Measurements from ENCODE around the gene C18orf32. TPM values are rescaled to one million over a fixed set of nuclear protein-coding genes. Genes with fewer than 3 reads are reported as not detected.
"Not testable (repeated sequence)": the region's sequence is repeated elsewhere in the genome, so short reads cannot be mapped to it uniquely, and the experiment has no call there.

C18orf32 gene
- total RNA-seq, 1 donor from 2014 or later, result 13.4 TPM

- no peak for DNase-seq
Measured at GRCh38 chr18:49467019-49467563, 19.9 kb downstream of the C18orf32 start.

- DNase-seq, result peak; percentile 58
Measured at GRCh38 chr18:49464718-49465598, 22.1 kb downstream of the C18orf32 start.

- DNase-seq, result no peak
Measured at GRCh38 chr18:49461602-49461977, 25.4 kb downstream of the C18orf32 start.

GRCh38 chr18:49460976-49461601 lies 25.9 kb downstream of the C18orf32 start:
- no peak for DNase-seq

GRCh38 chr18:49459404-49460171 lies 27.4 kb downstream of the C18orf32 start:
- DNase-seq, result peak; percentile 27

- no peak for DNase-seq
Measured at GRCh38 chr18:49457616-49458015, 29.4 kb downstream of the C18orf32 start.

- DNase-seq, result no peak
Measured at GRCh38 chr18:49456794-49457193, 30.2 kb downstream of the C18orf32 start.

GRCh38 chr18:49452534-49452933 lies 34.5 kb downstream of the C18orf32 start:
- DNase-seq, result not testable (repeated sequence)

- DNase-seq, result peak; percentile 89
Measured at GRCh38 chr18:49447810-49448745, 39.0 kb downstream of the C18orf32 start.

- no peak for DNase-seq
Measured at GRCh38 chr18:49446481-49446880, 40.6 kb downstream of the C18orf32 start.

GRCh38 chr18:49444581-49444980 lies 42.5 kb downstream of the C18orf32 start:
- no peak for DNase-seq

- DNase-seq, result no peak
Measured at GRCh38 chr18:49443837-49444236, 43.2 kb downstream of the C18orf32 start.

GRCh38 chr18:49441338-49441938 lies 45.6 kb downstream of the C18orf32 start:
- no peak for DNase-seq

GRCh38 chr18:49435170-49435569 lies 51.9 kb downstream of the C18orf32 start:
- DNase-seq, result no peak

- no peak for DNase-seq
Measured at GRCh38 chr18:49432602-49433001, 54.4 kb downstream of the C18orf32 start.

- peak; percentile 51 for DNase-seq
Measured at GRCh38 chr18:49431165-49431962, 55.7 kb downstream of the C18orf32 start.

All from dermis blood vessel endothelial cell (primary cell).